ENCODE data around the gene TEKT2.

The TEKT2 gene

DNA sequence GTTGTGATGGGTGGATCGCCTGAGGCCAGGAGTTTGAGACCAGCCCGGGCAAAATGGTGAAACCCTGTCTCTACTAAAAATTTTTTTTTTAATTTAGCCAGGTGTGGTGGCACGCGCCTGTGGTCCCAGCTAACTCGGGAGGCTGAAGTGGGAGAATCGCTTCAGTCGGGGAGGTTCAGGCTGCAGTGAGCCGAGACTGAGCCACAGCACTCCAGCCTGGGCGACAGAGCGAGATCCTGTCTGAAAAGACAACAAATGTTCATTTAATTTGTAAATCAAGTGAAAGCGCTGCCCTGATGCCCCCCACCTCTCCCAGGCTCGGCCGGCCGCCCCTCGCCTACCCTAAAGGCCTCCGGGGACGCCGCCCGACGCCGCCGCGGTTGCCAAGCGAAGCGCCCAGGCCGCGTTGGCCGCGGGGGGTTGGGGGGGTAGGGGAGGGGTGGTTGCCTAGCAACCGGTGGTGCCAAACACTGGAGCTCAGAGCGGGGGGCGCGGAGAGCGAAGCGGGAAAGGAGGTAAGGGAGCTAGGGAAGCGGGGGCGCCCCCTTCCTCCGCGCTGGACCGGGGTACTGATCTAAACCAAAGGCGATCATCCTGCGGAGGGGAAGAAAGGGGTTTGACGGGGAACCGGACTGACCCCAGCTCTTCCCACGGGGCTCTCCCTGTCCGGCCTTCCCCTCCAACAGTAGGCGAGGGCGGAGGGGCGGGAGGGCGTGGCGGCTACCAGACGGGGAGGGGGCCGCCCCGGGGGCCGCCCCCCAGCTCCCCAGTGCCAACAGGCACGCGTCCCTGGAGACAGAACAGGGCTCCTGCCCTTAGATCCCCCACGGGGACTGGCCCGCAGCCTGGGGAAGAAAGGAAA lies at the start of gene TEKT2:
Gene TEKT2, plus strand, starts transcription at position 460 of the 862 bp plus-strand sequence. CDS start 828 bp downstream, outside the sequence.
- H3K4me1 ChIP-seq (ENCODE audit: control insufficient read depth in 2 of 2, insufficient read depth in 2 of 2, low read length in 2 of 2), result peaks cover 4 to 6% of the 10 kb centered on the region in 2 donors
- no peak within 1 kb of the TSS for H3K27ac ChIP-seq (ENCODE audit: low read depth in 2 of 2, low read length in 2 of 2)
- no peaks in the 10 kb centered on the region for H3K9me3 ChIP-seq (ENCODE audit: control insufficient read depth in 2 of 2, low read length in 2 of 2)
- H3K4me3 ChIP-seq (ENCODE audit: low read length in 2 of 2), result peak within 1 kb of the TSS; percentile 37 to 39
- H3K27me3 ChIP-seq (ENCODE audit: control insufficient read depth in 2 of 2, insufficient read depth in 2 of 2, low read length in 2 of 2), result peaks cover 5 to 9% of the 10 kb centered on the region in 2 donors
- no peaks in the 10 kb centered on the region for H3K36me3 ChIP-seq (ENCODE audit: control insufficient read depth in 2 of 2, insufficient read depth in 2 of 2, low read length in 2 of 2)
- H3K9ac ChIP-seq (ENCODE audit: low read depth in 1 of 2, low read length in 2 of 2), result peak within 1 kb of the TSS; percentile 2 to 6

GRCh38 chr1:36034692-36035091 lies 49.2 kb upstream of the TEKT2 start:
- Histone ChIP-seq H3K4me3 (ENCODE audit: low read length in 2 of 2) (no peak overlapping the region), H3K27me3 (ENCODE audit: control insufficient read depth in 2 of 2, insufficient read depth in 2 of 2, low read length in 2 of 2) (no peaks in the 10 kb centered on the region), H3K27ac (ENCODE audit: low read depth in 2 of 2, low read length in 2 of 2) (no peak overlapping the region), H3K9ac (ENCODE audit: low read depth in 1 of 2, low read length in 2 of 2) (no peak overlapping the region), H3K4me1 (ENCODE audit: control insufficient read depth in 2 of 2, insufficient read depth in 2 of 2, low read length in 2 of 2) (no peaks in the 10 kb centered on the region), H3K36me3 (ENCODE audit: control insufficient read depth in 2 of 2, insufficient read depth in 2 of 2, low read length in 2 of 2) (peaks cover 10 to 15% of the 10 kb centered on the region in 2 donors), H3K9me3 (ENCODE audit: control insufficient read depth in 2 of 2, low read length in 2 of 2) (no peaks in the 10 kb centered on the region)

DNA sequence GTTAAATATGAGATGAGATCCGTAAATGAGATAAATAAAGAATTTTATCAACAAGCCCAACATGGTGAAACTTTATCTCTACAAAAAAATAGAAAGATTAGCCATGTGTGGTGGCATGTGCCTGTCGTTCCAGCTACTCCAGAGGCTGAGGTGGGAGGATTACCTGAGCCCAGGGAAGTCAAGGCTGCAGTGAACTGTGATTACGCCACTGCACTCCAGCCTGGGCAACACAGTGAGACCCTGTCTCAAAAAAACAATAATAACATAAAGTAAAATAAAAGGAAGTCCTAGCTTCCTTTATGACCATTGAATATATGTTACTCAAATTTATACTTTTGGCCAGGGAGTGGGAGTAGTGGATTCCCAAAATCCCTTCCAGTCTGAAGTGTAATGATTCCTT lies 48.7 kb upstream of the TEKT2 start:
- H3K4me3 ChIP-seq (ENCODE audit: low read length in 2 of 2), result no peak overlapping the region
- no peaks in the 10 kb centered on the region for H3K27me3 ChIP-seq (ENCODE audit: control insufficient read depth in 2 of 2, insufficient read depth in 2 of 2, low read length in 2 of 2)
- H3K9ac ChIP-seq (ENCODE audit: low read depth in 1 of 2, low read length in 2 of 2), result no peak overlapping the region
- H3K36me3 ChIP-seq (ENCODE audit: control insufficient read depth in 2 of 2, insufficient read depth in 2 of 2, low read length in 2 of 2), result peaks cover 15 to 19% of the 10 kb centered on the region in 2 donors
- no peaks in the 10 kb centered on the region for H3K4me1 ChIP-seq (ENCODE audit: control insufficient read depth in 2 of 2, insufficient read depth in 2 of 2, low read length in 2 of 2)
- no peaks in the 10 kb centered on the region for H3K9me3 ChIP-seq (ENCODE audit: control insufficient read depth in 2 of 2, low read length in 2 of 2)
- no peak overlapping the region for H3K27ac ChIP-seq (ENCODE audit: low read depth in 2 of 2, low read length in 2 of 2)

GRCh38 chr1:36040238-36040637 lies 43.7 kb upstream of the TEKT2 start:
- Histone ChIP-seq H3K4me1 (ENCODE audit: control insufficient read depth in 2 of 2, insufficient read depth in 2 of 2, low read length in 2 of 2) (no peaks in the 10 kb centered on the region), H3K9me3 (ENCODE audit: control insufficient read depth in 2 of 2, low read length in 2 of 2) (no peaks in the 10 kb centered on the region), H3K36me3 (ENCODE audit: control insufficient read depth in 2 of 2, insufficient read depth in 2 of 2, low read length in 2 of 2) (peaks cover 15 to 28% of the 10 kb centered on the region in 2 donors), H3K27me3 (ENCODE audit: control insufficient read depth in 2 of 2, insufficient read depth in 2 of 2, low read length in 2 of 2) (no peaks in the 10 kb centered on the region), H3K27ac (ENCODE audit: low read depth in 2 of 2, low read length in 2 of 2) (no peak overlapping the region), H3K9ac (ENCODE audit: low read depth in 1 of 2, low read length in 2 of 2) (no peak overlapping the region), H3K4me3 (ENCODE audit: low read length in 2 of 2) (no peak overlapping the region)

DNA sequence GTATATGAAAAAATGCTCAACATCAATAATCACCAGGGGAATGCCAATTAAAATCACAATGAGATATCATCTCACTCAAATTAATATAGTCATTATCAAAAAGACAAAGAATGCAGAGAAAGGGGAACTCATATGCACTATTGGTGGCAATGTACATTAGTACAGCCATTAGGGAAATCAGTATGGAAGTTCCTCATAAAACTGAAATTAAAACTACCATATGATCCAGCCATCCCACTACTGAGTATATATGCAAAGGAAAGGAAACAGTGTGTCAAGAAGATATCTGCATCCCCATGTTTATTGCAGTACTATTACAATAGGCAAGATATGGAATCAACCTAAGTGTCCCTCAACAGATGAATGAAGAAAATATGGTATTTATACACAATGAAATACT lies 32.1 kb upstream of the TEKT2 start:
- no peaks in the 10 kb centered on the region for H3K9me3 ChIP-seq (ENCODE audit: control insufficient read depth in 2 of 2, low read length in 2 of 2)
- peaks cover 6 to 9% of the 10 kb centered on the region in 2 donors for H3K36me3 ChIP-seq (ENCODE audit: control insufficient read depth in 2 of 2, insufficient read depth in 2 of 2, low read length in 2 of 2)
- no peaks in the 10 kb centered on the region for H3K27me3 ChIP-seq (ENCODE audit: control insufficient read depth in 2 of 2, insufficient read depth in 2 of 2, low read length in 2 of 2)
- H3K4me1 ChIP-seq (ENCODE audit: control insufficient read depth in 2 of 2, insufficient read depth in 2 of 2, low read length in 2 of 2), result no peaks in the 10 kb centered on the region
- no peak overlapping the region for H3K4me3 ChIP-seq (ENCODE audit: low read length in 2 of 2)
- H3K9ac ChIP-seq (ENCODE audit: low read depth in 1 of 2, low read length in 2 of 2), result no peak overlapping the region
- H3K27ac ChIP-seq (ENCODE audit: low read depth in 2 of 2, low read length in 2 of 2), result no peak overlapping the region

DNA sequence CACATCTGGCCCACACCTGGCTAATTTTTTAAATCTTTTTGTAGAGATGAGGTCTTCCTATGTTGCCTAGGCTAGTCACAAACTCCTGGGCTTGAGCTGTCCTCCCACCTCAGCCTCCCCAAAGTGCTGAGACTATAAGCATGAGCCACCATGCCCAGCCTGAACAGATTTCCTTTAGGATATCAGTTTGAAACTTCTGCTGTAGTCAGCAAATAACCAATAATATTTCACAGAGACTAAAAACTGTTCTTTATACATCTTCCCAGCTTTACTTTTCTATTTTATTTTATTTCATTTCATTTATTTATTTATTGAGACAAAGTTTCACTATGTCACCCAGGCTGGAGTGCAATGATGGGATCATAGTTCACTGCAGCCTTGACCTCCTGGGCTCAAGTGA lies 29.9 kb upstream of the TEKT2 start:
- Histone ChIP-seq H3K36me3 (ENCODE audit: control insufficient read depth in 2 of 2, insufficient read depth in 2 of 2, low read length in 2 of 2) (peaks cover 6 to 9% of the 10 kb centered on the region in 2 donors), H3K4me3 (ENCODE audit: low read length in 2 of 2) (no peak overlapping the region), H3K27me3 (ENCODE audit: control insufficient read depth in 2 of 2, insufficient read depth in 2 of 2, low read length in 2 of 2) (no peaks in the 10 kb centered on the region), H3K4me1 (ENCODE audit: control insufficient read depth in 2 of 2, insufficient read depth in 2 of 2, low read length in 2 of 2) (no peaks in the 10 kb centered on the region), H3K9me3 (ENCODE audit: control insufficient read depth in 2 of 2, low read length in 2 of 2) (no peaks in the 10 kb centered on the region), H3K9ac (ENCODE audit: low read depth in 1 of 2, low read length in 2 of 2) (no peak overlapping the region), H3K27ac (ENCODE audit: low read depth in 2 of 2, low read length in 2 of 2) (no peak overlapping the region)

DNA sequence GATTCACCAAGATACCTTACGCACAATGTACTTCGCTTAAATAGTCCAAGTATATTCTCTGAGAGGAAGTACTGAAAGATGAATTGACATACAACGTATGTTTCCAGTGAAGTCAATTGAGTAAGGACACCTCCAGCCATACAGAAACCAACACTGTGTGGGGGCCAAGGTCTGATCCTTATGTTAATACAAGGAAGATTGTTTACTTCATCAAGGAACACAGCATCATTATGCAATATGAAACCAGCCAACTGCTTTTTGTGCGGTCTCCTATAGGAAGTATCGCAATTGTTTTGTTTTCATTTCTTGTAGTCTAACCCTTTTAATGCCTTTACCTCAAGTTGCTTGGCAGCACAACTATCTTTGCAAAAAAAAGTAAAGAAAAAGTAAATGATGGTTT lies 28.2 kb upstream of the TEKT2 start:
- Histone ChIP-seq H3K9ac (ENCODE audit: low read depth in 1 of 2, low read length in 2 of 2) (no peak overlapping the region), H3K27me3 (ENCODE audit: control insufficient read depth in 2 of 2, insufficient read depth in 2 of 2, low read length in 2 of 2) (no peaks in the 10 kb centered on the region), H3K9me3 (ENCODE audit: control insufficient read depth in 2 of 2, low read length in 2 of 2) (no peaks in the 10 kb centered on the region), H3K4me3 (ENCODE audit: low read length in 2 of 2) (no peak overlapping the region), H3K36me3 (ENCODE audit: control insufficient read depth in 2 of 2, insufficient read depth in 2 of 2, low read length in 2 of 2) (peaks cover 6 to 9% of the 10 kb centered on the region in 2 donors), H3K27ac (ENCODE audit: low read depth in 2 of 2, low read length in 2 of 2) (no peak overlapping the region), H3K4me1 (ENCODE audit: control insufficient read depth in 2 of 2, insufficient read depth in 2 of 2, low read length in 2 of 2) (no peaks in the 10 kb centered on the region)

GRCh38 chr1:36062315-36062714 lies 21.6 kb upstream of the TEKT2 start:
- no peak overlapping the region for H3K9ac ChIP-seq (ENCODE audit: low read depth in 1 of 2, low read length in 2 of 2)
- no peaks in the 10 kb centered on the region for H3K27me3 ChIP-seq (ENCODE audit: control insufficient read depth in 2 of 2, insufficient read depth in 2 of 2, low read length in 2 of 2)
- no peak overlapping the region for H3K27ac ChIP-seq (ENCODE audit: low read depth in 2 of 2, low read length in 2 of 2)
- no peaks in the 10 kb centered on the region for H3K36me3 ChIP-seq (ENCODE audit: control insufficient read depth in 2 of 2, insufficient read depth in 2 of 2, low read length in 2 of 2)
- H3K4me3 ChIP-seq (ENCODE audit: low read length in 2 of 2), result no peak overlapping the region
- no peaks in the 10 kb centered on the region for H3K4me1 ChIP-seq (ENCODE audit: control insufficient read depth in 2 of 2, insufficient read depth in 2 of 2, low read length in 2 of 2)
- no peaks in the 10 kb centered on the region for H3K9me3 ChIP-seq (ENCODE audit: control insufficient read depth in 2 of 2, low read length in 2 of 2)

DNA sequence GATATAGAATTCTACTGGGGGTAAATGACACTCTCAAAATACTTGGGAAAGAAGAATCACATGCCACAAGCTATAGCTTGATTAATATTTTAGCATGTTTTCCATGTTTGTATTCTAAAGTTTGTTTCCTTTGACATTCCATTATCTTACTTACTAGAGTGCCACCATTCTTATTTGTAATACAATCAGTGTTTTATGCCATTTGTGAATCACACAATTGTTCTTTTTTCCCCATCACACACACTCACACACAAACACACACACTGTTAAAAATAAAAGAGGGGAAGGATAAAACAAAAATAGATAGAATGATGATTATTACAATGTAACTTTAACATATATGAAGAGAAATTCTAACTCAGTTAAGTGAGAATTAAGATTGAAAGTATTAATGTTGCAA lies 16.0 kb upstream of the TEKT2 start:
- Histone ChIP-seq H3K27ac (ENCODE audit: low read depth in 2 of 2, low read length in 2 of 2) (no peak overlapping the region), H3K9me3 (ENCODE audit: control insufficient read depth in 2 of 2, low read length in 2 of 2) (no peaks in the 10 kb centered on the region), H3K36me3 (ENCODE audit: control insufficient read depth in 2 of 2, insufficient read depth in 2 of 2, low read length in 2 of 2) (no peaks in the 10 kb centered on the region), H3K9ac (ENCODE audit: low read depth in 1 of 2, low read length in 2 of 2) (no peak overlapping the region), H3K27me3 (ENCODE audit: control insufficient read depth in 2 of 2, insufficient read depth in 2 of 2, low read length in 2 of 2) (no peaks in the 10 kb centered on the region), H3K4me1 (ENCODE audit: control insufficient read depth in 2 of 2, insufficient read depth in 2 of 2, low read length in 2 of 2) (no peaks in the 10 kb centered on the region), H3K4me3 (ENCODE audit: low read length in 2 of 2) (no peak overlapping the region)

DNA sequence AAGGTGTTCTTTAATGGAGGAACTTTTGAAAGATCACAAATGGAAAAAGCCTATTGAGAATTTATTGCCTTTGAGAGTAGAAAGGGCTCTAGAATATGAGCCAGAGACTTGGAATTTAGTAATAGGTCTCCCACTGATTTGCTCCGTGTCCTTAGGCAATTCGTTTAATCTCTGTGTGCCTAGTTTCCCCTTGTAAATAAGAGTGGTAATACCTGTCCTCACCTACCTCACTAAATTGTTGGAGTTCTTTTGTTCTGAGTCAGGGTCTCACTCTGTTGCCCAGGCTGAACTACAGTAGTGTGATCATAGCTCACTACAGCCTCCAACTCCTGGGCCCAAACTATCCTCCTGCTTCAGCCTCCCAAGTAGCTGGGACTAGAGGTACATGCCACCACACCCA lies 15.0 kb upstream of the TEKT2 start:
- Histone ChIP-seq H3K27ac (ENCODE audit: low read depth in 2 of 2, low read length in 2 of 2) (no peak overlapping the region), H3K9me3 (ENCODE audit: control insufficient read depth in 2 of 2, low read length in 2 of 2) (no peaks in the 10 kb centered on the region), H3K4me3 (ENCODE audit: low read length in 2 of 2) (no peak overlapping the region), H3K36me3 (ENCODE audit: control insufficient read depth in 2 of 2, insufficient read depth in 2 of 2, low read length in 2 of 2) (no peaks in the 10 kb centered on the region), H3K27me3 (ENCODE audit: control insufficient read depth in 2 of 2, insufficient read depth in 2 of 2, low read length in 2 of 2) (no peaks in the 10 kb centered on the region), H3K4me1 (ENCODE audit: control insufficient read depth in 2 of 2, insufficient read depth in 2 of 2, low read length in 2 of 2) (no peaks in the 10 kb centered on the region), H3K9ac (ENCODE audit: low read depth in 1 of 2, low read length in 2 of 2) (no peak overlapping the region)

Measured in mucosa of rectum (tissue), 2 donors.